K562 (cell line): Measurements from ENCODE around the gene IQCN.

Source experiments
- ADNP ChIP-seq: fragments of 200-800 bp; sonication (Bioruptor generic); IDR thresholded peaks from 2 replicates; pipeline ENCODE4 v1.6.1; 2016; ENCODE audit warnings: missing genetic modification characterization, missing compliant biosample characterization
- KLF13 ChIP-seq: fragments of 450-650 bp; IDR thresholded peaks from 2 replicates; pipeline ENCODE4 v1.6.1; 2016; ENCODE audit warnings: missing genetic modification characterization, low read depth, mild to moderate bottlenecking, missing compliant biosample characterization, moderate library complexity, borderline replicate concordance
- ZNF407 ChIP-seq: fragments of 450-650 bp; IDR thresholded peaks from 2 replicates; pipeline ENCODE4 v1.6.1; 2016; ENCODE audit warnings: low read depth
- ZNF431 ChIP-seq: sonication (generic); formaldehyde crosslinking; IDR thresholded peaks from 2 replicates; pipeline ENCODE4 v1.8.0; 2022; ENCODE audit warnings: mild to moderate bottlenecking, missing genetic modification reagents

GRCh38 chr19:18262144-18262543 lies 12.1 kb downstream of the IQCN start:
- no peak for TF ChIP-seq ZNF431 (CRISPR knock-in tag)
- TF ChIP-seq ADNP (tag): no peak
- TF ChIP-seq ZNF407: no peak
- no peak for TF ChIP-seq KLF13 (tag)
